ELF-1 (cell line): ENCODE data around the gene CLDN25.
"Not testable (repeated sequence)": the region's sequence is repeated elsewhere in the genome, so short reads cannot be mapped to it uniquely, and the experiment has no call there.

Experiments used
- DNase-seq: peaks from one replicate; pipeline ENCODE4 v3.0.0-alpha.2; 2016; ENCODE audit warnings: low read depth, low spot score

CLDN25 gene

GRCh38 chr11:113779496-113779895 lies at the start of gene CLDN25:
TSS of gene CLDN25 (plus strand) at chr11:113779796. CDS start at chr11:113779796, 0 bp downstream.
- no peak for DNase-seq

DNA sequence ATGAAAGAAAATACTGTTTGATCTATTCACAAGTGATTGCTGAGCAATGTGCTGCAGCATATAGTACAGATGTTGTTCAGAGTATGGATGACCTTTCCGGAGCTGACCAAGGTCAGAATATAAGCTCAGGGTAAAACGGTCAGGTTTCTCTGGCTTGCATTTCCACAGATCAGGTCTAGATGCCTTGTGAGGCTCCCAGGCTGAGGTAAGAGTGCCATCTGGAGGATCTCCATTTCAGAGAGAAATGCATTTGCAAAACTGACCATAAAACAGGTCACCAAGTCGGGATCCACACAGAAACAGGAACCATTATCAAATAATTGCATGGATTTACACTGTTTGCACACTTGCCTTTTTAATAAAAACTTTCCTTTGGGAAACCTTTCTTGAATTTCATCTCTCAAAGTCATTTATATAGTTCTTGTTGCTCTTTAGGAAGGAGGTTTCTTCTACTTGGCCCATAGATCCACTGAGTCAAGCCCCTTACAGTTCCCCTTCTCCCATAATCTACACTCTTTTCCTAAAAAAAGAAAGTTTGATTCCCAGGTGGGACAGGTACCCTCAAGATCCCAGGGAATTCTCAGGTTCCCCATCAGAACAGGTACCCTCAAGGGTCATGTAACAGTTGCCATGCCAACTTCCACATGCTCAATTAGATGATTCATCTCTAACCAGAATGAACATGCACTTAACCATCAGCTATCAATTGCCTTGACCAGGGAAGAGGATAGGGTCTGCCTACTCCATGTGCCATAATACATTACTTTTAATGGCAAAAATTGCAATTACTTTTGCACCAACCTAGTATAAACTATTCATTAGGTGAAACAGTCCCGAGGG lies 48.5 kb upstream of the CLDN25 start:
- peak; percentile 54 for DNase-seq

DNA sequence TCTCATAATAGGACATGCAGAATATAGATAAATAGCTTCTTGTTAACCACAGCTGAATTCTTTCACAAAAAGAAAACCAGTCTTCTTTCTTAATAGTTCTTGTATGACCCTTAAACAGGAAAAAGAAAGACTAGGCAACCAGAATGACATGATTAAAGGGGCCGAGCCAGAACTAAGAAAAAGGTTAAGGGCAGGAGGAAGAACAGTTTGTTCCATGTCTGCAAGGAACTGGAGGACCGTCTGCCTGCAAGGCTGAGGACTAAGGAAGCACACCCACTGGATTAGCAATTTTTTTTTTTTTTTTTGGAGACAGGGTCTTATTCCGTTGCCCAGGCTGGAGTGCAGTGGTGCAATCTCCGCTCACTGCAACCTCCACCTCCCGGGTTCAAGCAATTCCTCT lies 47.5 kb upstream of the CLDN25 start:
- DNase-seq, result no peak

- no peak for DNase-seq
These were observed 43.3 kb upstream of the CLDN25 start for GRCh38 chr11:113736323-113736722.

DNA sequence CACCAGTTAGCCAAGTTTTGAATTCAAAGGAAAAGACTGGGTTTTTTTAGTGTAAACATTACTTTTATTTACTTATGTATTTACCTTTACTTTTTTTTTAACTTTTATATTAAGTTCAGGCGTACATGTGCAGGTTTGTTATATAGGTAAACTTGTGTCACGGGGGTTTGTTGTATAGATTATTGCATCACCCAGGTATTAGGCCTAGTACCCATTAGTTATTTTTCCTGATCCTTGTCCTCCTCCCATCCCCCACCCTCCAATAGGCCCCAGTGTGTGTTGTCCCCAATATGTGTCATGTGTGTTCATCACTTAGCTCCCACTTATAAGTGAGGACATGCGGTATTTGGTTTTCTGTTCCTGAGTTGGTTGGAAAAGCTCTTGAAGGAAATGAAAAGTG lies 26.7 kb upstream of the CLDN25 start:
- DNase-seq, result no peak

GRCh38 chr11:113760241-113760640 lies 19.4 kb upstream of the CLDN25 start:
- DNase-seq, result no peak

DNA sequence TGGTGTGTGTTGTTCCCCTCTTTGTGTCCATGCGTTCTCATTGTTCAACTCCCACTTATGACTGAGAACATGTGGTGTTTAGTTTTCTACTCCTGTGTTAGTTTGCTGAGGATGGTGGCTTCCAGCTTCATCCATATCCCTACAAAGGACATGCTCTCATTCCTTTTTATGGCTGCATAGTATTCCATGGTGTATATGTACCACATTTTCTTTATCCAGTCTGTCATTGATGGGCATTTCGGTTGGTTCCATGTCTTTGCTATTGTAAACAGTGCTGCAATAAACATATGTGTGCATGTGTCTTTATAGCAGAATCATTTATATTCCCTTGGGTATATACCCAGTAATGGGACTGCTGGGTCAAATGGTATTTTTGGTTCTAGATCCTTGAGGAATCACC lies 16.6 kb upstream of the CLDN25 start:
- DNase-seq, result not testable (repeated sequence)

DNA sequence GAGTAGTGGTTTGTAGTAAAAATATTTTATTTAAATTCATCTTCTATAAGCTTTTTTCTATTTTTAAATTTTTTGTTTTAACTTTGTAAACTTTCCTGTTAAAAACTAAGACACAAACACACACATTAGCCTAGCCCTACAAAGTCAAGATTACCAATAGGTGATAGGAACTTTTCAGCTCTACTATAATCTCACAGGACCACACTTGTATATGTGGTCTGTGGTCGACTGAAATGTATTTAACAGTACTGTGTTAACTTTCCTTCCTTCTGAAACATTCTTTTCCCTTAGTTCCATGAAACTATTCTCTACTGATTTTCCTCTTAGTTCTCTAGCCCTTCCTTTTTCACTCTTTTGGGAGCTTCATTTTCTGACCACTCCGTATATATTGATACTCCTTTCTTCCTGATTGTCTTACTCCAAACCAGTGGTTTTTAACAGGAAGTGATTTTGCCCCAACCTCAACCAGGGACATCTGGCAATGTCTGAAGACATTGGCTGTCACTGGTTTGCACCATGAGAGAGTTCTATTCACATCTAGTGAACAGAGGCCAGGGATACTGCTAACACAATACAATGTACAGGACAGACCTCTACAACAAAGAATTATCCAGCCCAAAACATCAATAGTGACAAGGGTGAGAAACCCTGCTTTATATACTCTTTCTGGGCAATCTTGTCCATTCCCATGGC lies 14.9 kb upstream of the CLDN25 start:
- DNase-seq, result no peak

- no peak for DNase-seq
These were observed 7.6 kb upstream of the CLDN25 start for GRCh38 chr11:113771964-113772363.

DNA sequence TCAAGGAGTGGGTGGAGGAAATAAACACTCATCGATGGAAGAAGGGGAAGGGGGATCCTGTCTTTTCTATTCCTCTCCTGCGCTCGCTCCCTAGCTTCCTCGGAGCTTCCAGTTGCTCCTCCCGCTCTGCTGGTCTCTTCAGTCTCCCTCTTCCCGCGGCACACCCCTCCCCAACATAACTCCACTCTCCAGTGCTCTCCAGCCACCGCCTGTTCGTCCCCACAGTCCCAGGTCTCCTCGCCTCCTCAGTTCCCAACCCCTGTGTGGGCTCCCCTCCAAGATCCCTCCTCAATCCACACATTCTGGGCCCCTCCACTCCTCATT lies 6.5 kb upstream of the CLDN25 start:
- DNase-seq, result no peak

DNA sequence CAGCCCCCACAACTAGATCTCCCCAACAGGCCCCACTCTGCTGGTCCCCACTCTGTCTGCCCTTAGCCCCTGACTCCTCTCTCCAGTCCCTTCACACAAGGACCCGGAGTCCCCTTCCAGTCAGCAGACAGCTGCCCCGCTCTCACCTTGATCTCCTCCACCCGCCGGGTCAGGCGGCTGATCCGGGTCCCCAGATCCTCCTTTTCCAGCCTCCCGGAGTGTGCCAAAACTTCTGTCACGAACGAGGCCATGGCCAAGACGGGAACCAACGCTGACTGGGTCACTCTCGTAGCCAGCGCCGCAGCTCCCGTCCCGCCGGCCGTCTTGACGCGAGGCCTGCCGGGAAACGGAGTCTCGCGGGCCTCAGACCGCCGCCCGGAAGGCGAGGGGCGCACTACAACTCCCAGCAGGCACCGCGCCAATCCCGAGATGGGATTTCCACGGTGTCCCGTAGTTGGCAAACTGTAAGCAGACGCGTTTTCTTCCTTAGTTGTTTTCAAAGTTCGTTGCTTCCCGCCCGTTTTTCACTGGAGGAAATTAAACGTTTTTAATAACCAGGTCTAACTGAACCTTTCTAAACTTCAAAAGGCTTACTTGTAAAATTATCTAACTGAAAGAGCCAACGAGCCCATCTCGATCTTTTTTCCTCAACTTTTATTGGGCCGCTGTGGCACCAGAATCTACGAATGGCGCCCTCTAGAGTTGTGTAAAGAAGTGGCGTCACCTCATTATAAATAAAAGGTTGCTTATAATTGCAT lies 6.0 kb upstream of the CLDN25 start, which contains the start of gene ZW10:
TSS of gene ZW10 (minus strand) at position 277 of the 758 bp plus-strand sequence. CDS start at position 251, 26 bp downstream.
- DNase-seq, result peak; percentile 97

DNA sequence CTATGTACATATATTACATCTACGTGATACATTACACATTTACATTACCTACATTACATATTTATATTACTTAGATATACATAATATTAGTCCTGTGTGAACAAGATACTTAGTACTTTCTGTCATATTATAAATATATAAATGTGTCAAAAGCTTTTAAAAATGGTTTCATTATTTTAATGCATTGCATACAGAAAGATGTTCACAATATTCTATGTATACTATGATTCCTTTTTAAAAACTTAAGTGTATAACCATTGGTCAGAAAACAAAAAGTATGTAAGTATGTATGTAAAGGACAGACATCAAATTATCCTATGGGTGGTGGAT lies 5.5 kb upstream of the CLDN25 start:
- no peak for DNase-seq

GRCh38 chr11:113778111-113778910 lies 1.3 kb upstream of the CLDN25 start:
- no peak for DNase-seq

- peak; percentile 68 for DNase-seq
These were observed 2.1 kb downstream of the CLDN25 start for GRCh38 chr11:113781682-113782081.

DNA sequence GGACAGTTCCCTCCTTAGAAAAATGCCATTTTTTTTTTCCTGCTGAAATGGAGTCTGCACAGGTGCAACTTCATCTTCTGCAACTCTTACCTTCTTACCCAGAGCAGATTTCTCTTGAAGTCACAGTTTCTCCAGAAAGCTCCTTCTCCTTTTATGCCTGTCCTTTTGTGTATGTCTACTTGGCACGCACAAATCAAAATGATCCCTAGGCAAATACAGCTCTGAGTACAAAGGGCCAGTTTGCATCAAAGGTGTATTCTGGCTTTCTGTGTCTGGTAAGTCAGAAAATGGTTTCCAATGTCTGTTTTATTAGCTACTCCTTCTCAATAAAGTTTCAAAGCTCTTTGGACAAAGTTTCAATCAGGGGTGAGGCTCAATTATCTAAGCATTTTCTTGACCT lies 2.5 kb downstream of the CLDN25 start:
- DNase-seq, result no peak

GRCh38 chr11:113789016-113789415 lies 9.4 kb downstream of the CLDN25 start:
- not testable (repeated sequence) for DNase-seq

GRCh38 chr11:113789675-113790320 lies 10.2 kb downstream of the CLDN25 start:
- DNase-seq, result no peak

DNA sequence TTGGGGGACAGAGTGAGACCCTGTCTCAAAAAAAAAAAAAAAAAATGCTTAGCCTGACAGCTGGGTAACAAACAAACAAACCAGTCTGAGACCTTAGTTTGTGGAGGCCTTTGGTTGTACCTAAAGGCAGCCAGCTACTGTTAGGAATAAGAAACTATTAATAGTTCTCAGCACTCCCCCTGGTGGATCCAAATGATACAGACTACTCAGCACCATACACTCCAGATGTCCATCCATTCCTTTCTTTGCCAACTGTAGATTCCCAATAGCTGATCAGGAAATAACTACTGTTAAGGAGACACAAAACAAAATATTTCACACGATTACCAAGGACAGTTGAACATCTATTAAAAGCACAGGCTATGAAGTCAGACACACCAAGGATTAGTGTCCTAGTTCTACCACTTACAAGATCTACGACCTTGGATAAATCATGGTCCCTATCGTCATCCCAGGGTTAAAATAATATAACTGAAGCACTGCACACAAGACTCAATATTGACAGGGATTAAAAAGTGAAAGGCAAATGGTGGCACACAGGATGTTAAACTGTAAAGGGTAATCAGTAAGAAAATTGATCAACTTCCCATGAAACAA lies 17.2 kb downstream of the CLDN25 start:
- DNase-seq, result no peak

DNA sequence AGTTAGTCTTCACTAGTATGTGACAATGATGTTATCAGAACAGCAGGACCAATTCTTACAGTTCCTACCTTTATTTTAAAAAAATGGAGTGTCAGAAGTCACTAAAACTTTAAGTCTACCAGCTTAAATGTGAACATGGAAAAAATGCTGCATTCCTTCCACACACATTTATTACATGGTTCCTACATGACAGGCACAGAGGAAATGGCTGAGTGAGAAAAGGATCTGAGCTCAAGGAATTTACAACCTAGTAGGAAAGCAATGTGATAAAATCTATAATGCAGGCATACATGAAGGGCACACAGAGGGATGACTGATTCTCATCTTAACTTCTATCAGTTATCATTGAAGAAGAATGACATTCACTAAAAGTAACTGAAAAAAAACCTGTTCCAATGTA lies 23.0 kb downstream of the CLDN25 start:
- no peak for DNase-seq

- DNase-seq, result no peak
These were observed 26.0 kb downstream of the CLDN25 start for GRCh38 chr11:113805640-113806039.

GRCh38 chr11:113806406-113806805 lies 26.8 kb downstream of the CLDN25 start:
- DNase-seq, result peak; percentile 79
